Body of pancreas (tissue), 4 donors: ENCODE measurements around the gene CACNA1C.

ENCODE experiments used
- CTCF ChIP-seq, 7 experiments: fragments of 450-650 bp in 4 of 7; fragments of 200-600 bp in 3 of 7; sonication (generic) in 3 of 7; IDR thresholded peaks; one replicate each; pipeline ENCODE4 v1.5.1; 2016 to 2019; ENCODE audit warnings: antibody characterized with exemption in 7 of 7
- POLR2A ChIP-seq, 3 donors: fragments of 450-650 bp; IDR thresholded peaks; one replicate each; pipeline ENCODE4 v1.6.1; 2016; ENCODE audit warnings: antibody characterized with exemption in 3 of 3, mild to moderate bottlenecking in 2 of 3

GRCh38 chr12:2195085-2195484 lies 142.3 kb downstream of the CACNA1C start:
- TF ChIP-seq CTCF (IDR thresholded peaks at IDR 0.05) (no peak), POLR2A (IDR thresholded peaks at IDR 0.05) (no peak)
